NCI-H1092 treated with DMSO at 0.1 percent for 48 hours (cell line): ENCODE measurements around the gene SCG5.
"Not testable (repeated sequence)": the region's sequence is repeated elsewhere in the genome, so short reads cannot be mapped to it uniquely, and the experiment has no call there.

Source experiments
- DNase-seq: peaks from one replicate; lab custom pipeline; 2025; lab: John Stamatoyannopoulos, UW

Gene SCG5

GRCh38 chr15:32641517-32642059 lies at the start of gene SCG5:
TSS of gene SCG5 (plus strand) at chr15:32641710. CDS start at chr15:32643593, 1,883 bp downstream.
- DNase-seq: peak; percentile 93

GRCh38 chr15:32593151-32593550 lies 48.4 kb upstream of the SCG5 start, which contains the start of gene GOLGA8N:
TSS of gene GOLGA8N (plus strand) at chr15:32593456.
- not testable (repeated sequence) for DNase-seq

- not testable (repeated sequence) for DNase-seq
These were observed 32.0 kb upstream of the SCG5 start for GRCh38 chr15:32609518-32609917.

GRCh38 chr15:32610719-32611118 lies 30.8 kb upstream of the SCG5 start:
- not testable (repeated sequence) for DNase-seq

- not testable (repeated sequence) for DNase-seq
These were observed 26.8 kb upstream of the SCG5 start for GRCh38 chr15:32614712-32615050.

GRCh38 chr15:32615051-32615870 lies 26.2 kb upstream of the SCG5 start, which contains the start of gene ARHGAP11A:
TSS of gene ARHGAP11A (plus strand) at chr15:32615504. CDS start at chr15:32616212, 708 bp downstream.
- DNase-seq: not testable (repeated sequence)

GRCh38 chr15:32615871-32616426 lies 25.6 kb upstream of the SCG5 start:
- DNase-seq: not testable (repeated sequence)

- no peak for DNase-seq
These were observed 5.1 kb upstream of the SCG5 start for GRCh38 chr15:32636410-32636809.

- DNase-seq: no peak
These were observed 4.5 kb upstream of the SCG5 start for GRCh38 chr15:32636908-32637567.

GRCh38 chr15:32637704-32638103 lies 3.8 kb upstream of the SCG5 start:
- no peak for DNase-seq

- no peak for DNase-seq
These were observed 1.3 kb downstream of the SCG5 start for GRCh38 chr15:32642667-32643435.

GRCh38 chr15:32643907-32644445 lies 2.5 kb downstream of the SCG5 start:
- no peak for DNase-seq

GRCh38 chr15:32646291-32646690 lies 4.8 kb downstream of the SCG5 start:
- peak; percentile 74 for DNase-seq

GRCh38 chr15:32649342-32649741 lies 7.8 kb downstream of the SCG5 start:
- DNase-seq: no peak

GRCh38 chr15:32651229-32651837 lies 9.8 kb downstream of the SCG5 start:
- peak; percentile 36 for DNase-seq

- no peak for DNase-seq
These were observed 10.7 kb downstream of the SCG5 start for GRCh38 chr15:32652178-32652577.

- DNase-seq: no peak
These were observed 14.6 kb downstream of the SCG5 start for GRCh38 chr15:32656091-32656490.

GRCh38 chr15:32656496-32656895 lies 15.0 kb downstream of the SCG5 start:
- no peak for DNase-seq

GRCh38 chr15:32657198-32657883 lies 15.8 kb downstream of the SCG5 start:
- no peak for DNase-seq

GRCh38 chr15:32657941-32658340 lies 16.4 kb downstream of the SCG5 start:
- DNase-seq: no peak
